Activated CD4-positive, alpha-beta T cell treated with anti-CD3 and anti-CD28 coated beads, Interleukin-2, amount 50 U/mL, for 1 hour (primary cell): ENCODE results near the gene ZNF12.
"Not testable (repeated sequence)": the region's sequence is repeated elsewhere in the genome, so short reads cannot be mapped to it uniquely, and the experiment has no call there.

ENCODE experiments used
- DNase-seq: peaks from one replicate; pipeline ENCODE4 v3.0.0-alpha.2; 2020

The ZNF12 gene

DNA sequence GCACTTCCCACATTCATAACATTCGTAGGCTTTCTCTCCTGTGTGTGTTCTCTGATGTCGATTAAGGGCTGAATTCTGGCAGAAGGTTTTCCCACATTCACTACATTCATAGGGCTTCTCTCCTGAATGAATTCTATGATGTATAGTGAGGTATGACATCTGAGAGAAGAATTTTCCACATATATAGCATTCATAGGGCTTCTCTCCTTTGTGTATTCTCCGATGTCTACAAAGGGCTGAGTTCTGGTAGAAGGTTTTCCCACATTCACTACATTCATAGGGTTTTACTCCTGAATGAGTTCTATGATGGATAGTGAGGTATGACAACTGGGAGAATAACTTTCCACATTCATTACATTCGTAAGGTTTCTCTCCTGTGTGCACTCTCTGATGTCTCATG is 15.6 kb downstream of the ZNF12 start:
- DNase-seq = no peak

DNA sequence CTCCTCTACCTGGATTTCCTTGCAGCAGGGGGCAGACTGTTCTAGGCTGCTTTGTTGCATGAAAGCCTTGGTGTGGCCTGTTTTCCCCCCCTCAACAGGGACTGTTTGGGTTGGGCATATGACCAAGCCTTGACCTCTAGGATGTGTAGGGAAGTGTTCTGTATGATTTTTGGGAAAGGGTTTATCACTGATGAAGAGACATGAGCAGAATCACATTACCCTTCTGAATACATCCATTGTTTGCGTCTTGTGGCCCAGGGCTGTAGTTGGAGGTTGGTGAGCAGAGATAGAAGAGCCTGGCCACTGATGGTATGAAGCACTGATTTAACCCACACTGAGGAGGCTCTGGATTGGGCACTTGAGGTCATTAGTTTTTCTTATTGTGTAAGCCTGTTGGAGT is 26.6 kb downstream of the ZNF12 start:
- no peak for DNase-seq

DNA sequence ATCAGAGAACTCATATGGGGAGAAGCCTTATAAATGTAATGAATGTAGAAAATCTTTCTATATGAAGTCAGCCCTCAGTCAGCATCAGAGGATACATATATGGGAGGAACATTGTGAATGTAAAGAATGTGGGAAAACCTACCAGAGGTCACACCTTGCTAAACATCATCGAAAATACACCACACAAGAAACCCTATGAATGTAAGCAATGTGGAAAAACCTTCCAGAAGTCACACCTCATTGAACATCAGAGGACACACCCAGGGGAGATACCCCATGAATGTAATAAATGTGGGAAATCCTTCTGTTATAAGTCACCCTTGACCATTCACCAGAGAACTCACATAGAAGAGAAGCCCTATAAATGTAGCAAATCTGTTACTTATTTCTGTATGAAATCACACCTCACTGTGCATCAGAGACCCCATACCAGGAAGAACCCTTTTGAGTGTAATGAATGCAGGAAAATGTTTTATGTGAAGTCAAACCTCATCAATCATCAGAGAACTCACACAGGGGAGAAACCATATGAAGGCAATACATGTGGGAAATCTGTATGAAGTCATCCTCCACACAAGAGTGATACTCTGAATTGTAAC is 30.8 kb downstream of the ZNF12 start:
- DNase-seq = no peak

DNA sequence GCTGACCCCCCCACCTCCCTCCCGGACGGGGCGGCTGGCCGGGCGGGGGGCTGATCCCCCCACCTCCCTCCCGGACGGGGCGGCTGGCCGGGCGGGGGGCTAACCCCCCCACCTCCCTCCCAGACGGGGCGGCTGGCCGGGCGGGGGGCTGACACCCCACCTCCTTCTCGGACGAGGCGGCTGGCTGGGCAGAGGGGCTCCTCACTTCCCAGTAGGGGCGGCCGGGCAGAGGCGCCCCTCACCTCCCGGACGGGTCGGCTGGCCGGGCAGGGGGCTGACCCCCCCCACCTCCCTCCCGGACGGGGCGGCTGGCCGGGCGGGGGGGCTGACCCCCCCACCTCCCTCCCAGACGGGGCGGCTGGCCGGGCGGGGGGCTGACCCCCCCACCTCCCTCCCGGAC is 35.9 kb downstream of the ZNF12 start:
- DNase-seq = not testable (repeated sequence)

DNA sequence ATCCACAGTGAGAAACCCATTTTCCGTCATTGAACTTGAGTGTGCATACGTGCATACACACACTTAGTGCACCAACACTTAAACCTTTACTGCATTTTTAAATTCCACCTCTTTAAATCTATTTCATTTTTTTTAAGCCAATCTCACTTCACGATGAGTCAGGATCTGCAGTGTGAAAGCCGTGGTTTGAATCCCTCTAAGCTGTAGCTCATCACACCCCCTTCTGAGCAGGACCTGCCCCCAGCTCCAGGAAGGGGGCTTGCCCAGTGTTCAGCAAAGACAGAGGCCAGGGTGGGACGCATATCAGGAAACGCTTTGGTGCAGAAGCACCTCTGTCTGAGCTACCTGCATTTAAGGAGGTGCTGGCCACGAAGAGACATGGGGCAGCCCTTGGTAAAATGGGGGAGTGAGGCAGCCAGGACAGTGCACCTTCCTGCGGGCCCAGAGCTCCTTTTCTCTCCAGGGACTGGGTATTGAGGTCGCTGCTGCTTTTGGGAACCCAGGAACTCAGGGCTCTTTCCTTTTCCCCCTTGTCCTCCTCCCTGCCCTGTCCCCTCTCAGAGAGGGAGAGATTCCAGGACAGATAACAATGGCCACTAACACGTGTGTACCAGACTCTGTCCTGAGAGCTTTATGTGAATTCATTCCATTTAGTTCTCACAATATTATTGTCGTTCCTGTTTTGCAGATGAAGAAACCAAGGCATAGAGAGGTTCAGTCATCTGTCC is 48.0 kb downstream of the ZNF12 start:
- DNase-seq = no peak

DNA sequence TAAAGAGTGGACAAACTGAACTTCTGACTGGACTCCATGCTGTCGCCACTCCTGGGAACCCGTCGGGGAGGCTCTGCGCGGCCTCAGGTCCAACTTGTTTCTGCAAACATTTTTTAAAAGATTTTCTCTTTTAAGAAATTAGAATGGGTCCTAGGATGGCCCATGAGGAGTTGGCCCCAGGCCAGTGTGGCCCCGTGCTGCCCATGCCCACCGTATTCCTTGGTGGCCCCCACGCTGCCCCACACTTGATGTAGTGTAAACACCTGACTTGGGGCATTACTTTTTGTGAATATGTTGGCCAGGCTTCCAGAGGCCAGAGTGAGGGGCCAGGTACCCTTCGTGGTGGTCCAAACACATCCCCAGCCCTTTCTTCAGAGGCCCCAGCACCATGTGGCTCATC is 50.3 kb downstream of the ZNF12 start:
- DNase-seq = no peak

DNA sequence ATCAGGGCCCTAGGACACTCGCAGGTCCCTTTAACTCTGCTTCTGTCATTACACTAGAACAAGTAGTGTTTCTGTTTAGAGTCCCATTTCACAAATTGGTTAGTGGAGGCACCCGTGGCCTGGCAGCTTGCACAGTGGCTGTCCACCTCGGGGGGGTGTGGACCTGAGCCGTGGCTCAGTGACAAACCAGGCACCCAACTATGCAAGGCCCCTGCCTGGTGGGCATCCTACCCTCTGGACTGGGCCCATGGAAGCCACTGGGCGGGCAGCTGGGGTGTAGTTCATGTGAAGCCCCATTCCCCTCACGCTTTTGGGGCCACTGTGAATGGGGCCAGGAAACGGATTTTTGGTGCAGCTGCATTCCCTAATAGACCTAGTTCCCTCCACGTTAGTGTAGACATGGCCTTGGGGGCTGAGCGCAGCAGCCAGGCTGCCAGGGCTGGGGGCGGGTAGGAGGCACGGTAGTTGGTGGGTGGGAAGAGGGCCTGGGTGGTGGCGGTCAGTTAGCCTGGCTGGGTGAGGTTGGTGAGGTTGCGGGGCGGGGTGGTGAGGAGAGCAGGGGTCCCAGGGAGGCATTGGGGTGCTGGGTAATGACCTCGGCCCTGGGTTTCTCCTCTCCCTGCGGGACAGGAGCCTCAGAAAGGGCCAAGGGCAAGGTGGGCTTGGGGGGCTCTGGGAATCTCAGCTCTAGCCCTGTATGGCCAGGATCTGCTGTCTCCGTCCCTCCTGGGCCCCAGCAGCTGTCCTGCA is 50.9 kb downstream of the ZNF12 start:
- DNase-seq = no peak

DNA sequence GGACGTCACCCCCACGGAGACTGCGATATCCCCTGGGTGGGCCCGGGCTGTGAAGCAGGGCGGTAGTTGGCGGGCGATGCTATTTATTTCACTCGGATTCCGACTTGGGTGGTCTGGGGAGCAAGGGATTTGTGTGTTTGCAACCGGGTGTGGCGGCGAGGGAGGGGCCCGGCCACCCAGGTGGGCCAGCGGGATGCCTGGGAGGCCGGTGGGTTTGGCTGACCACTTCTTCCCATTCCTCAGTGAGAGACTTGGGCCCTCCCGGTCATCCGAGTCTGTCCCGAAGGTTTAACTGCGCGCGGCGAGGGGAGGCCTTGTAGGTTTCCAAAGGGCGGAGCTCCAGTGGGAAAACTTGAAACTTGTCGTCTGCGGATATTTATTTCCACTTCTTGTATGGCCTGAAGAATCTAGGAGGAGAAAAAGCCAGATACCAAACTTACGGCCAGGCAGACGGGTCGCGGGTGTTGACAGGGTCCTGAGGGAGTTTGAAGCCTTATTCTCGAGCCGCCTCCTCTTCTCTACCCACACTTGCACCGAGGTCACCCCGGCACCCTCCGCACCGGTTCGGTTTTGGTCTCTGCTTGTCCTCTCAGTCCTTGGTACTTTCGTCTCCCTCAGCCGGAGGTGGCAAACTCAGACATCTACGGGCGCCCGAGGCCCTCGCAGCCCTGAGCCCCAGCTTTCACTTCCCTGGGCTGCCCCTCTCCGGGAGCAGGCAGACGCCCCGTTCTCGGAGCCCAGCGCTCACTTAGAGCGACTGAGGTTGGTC is 51.7 kb downstream of the ZNF12 start:
- no peak for DNase-seq

DNA sequence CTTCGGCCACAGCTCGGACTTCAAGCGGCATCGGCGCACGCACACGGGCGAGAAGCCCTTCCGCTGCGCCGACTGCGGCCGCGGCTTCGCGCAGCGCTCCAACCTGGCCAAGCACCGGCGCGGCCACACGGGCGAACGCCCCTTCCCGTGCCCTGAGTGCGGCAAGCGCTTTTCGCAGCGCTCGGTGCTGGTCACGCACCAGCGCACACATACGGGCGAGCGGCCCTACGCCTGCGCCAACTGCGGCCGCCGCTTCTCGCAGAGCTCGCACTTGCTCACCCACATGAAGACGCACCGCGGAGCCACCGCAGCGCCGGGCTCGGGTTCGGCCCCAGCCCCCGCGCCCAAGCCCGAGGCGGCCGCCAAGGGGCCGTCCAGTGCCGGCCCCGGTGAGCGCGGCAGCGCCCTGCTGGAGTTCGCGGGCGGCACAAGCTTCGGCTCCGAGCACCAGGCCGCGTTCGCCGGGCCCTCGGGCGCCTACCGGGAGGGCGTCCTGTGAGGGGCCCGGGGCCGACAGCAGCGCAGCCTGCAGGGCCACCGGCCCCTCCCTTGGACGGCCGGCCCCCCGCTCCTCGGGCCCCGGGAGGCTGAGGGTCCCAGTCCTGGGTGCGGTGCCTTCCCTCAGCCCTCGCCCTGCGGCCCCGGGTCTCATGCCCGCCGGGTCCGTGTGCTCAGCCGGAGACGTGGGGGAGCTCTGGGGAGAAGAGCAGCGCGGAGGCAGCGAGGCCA is 52.5 kb downstream of the ZNF12 start:
- DNase-seq = no peak

DNA sequence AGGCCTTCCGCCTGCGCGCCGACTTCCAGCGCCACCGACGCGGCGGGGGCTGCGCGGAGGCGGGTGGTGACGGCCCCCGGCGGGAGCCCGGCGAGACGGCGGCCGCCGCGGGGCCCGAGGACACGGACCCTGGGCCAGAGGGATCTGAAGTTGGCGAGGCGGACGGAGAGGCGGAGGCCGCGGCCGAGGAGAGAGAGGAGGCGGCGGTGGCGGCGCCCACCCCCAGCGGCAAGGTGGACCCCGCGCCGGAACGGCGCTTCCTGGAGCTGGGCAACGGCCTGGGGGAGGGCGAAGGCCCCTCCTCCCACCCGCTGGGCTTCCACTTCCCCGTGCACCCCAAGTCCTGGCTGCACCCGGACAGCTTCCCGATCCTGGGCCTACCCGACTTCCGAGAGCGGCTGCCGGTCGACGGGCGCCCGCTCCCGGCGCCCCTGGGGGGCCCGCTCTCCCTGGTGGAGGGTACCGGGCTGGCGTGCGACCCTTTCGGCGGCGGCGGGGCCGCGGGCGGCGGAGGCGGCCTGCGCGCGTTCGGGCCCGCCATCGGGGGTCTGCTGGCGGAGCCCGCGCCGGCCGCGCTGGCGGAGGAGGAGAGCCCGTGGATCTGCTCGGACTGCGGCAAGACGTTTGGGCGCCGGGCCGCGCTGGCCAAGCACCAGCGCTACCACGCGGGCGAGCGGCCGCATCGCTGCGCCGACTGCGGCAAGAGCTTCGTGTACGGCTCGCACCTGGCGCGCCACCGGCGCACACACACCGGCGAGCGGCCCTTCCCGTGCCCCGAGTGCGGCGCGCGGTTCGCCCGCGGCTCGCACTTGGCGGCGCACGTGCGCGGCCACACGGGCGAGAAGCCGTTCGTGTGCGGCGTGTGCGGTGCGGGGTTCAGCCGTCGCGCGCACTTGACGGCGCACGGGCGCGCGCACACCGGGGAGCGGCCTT is 53.4 kb downstream of the ZNF12 start:
- no peak for DNase-seq

DNA sequence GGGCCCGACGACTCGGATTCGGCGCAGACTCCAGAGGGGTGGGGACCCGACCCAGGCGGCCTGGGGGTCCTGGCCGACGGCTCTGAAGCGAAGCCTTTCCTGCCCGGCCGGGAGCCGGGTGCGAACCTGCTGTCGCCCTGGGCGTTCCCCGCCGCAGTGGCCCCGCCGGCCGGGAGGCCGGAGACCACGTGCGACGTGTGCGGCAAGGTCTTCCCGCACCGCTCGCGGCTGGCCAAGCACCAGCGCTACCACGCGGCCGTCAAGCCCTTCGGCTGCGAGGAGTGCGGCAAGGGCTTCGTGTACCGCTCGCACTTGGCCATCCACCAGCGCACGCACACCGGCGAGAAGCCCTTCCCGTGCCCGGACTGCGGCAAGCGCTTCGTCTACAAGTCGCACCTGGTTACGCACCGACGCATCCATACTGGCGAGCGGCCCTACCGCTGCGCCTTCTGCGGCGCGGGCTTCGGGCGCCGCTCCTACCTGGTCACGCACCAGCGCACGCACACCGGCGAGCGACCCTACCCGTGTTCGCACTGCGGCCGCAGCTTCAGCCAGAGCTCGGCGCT is 54.2 kb downstream of the ZNF12 start:
- DNase-seq = no peak

DNA sequence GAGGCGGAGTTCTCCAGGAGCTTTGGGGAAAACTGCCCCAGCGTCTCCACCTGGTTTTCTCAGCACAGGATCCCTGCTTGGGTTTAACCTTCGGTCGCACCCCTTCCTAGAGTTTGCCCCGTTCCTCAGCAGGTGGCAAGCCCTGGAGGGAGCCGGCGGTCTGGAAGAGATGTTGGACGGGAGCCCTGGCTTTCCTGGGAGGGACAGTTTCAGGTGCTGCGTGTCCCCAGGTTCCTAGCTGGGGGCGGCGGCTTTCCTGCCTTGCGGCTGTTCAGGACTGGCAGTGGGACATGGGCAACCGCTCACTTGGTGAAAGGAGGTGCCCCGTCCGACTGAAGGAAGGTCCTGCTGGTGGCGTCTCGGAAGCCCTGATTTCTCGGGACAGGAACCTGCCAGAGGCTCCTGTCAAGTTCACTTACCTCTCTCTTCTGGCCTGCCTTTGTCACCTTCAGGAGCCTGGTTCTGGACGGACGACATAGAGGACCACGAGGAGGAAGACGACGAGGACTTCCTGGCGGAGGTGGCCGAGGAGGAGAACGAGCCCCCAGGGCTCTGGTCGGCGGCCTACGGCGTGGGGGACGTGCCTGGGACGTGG is 54.8 kb downstream of the ZNF12 start:
- DNase-seq = no peak

DNA sequence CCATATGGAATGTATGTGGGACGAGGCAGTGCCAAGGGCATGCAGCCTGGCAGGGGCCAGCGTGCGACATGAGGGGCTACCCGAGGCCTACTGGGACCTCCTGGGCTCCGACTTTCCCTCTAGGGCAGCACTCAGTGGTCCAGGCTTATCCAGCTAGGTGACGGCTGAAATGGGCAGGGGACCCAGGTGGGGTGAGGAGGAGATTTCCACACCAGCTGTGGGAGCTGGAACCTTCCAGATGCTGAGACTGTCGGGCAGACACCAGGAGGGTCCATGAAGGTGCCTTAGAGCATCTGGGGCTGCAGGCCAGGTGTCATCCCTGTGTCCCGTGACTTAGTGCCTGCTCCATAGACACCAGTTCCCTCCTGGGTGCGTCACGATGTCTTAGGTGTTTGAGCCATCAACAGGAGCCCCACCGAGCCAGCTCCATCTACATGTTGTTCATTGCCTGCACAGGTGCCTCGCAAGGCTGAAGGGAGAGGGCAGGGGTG is 56.2 kb downstream of the ZNF12 start:
- no peak for DNase-seq

DNA sequence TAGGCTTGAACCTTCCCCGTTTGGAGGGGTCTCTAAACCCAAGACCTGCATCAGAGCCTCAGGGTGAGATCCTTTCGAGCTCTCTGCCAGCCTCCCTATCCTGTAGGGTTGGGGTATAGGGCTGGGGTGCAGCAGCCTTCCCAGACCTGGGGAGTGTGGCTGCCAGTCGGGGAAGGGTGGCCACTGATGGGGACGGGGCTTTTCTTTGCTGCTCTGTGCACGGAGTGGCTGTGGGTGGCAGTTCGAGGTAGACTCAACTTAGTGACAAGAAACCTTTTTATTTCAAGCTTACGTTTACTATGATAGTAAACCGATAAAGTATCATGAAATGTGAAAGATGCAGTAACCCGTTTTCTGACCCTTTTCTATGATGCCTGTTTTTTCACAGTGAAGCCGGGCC is 56.7 kb downstream of the ZNF12 start:
- DNase-seq = no peak

DNA sequence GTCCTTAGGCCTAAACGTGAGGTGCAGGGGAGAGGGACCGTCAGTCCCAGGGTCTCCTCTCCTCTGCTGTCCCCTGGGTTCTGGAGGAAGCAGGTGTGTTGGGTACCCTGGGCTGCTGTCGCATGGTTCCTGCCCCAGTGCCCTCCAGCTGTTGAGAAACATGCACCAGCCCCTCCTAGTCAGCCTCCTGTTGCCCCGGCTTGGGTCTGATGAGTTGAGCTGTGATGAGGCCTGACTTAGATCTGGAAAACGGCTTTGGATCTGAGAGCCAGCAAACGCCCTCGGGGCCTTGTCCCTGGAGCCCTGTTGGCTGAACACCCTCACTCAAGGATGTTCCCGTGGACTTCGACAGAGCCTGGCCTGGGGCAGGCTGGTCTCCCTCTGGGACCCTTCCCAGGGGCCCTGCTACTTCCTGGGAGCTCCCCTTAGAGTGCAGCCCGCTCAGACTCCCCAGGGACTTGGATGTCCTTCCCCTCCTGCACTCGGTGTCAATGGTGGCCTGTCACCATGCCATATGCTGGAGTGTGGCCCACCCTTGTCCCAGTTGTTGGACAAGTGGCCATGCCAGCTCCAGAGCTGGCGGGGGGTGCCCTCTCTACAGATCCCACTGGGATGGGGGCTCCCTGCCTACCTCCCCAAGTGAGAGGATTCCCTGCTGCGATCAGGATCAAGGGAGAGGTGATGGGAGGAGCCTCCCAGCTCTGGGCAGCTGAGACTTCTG is 57.3 kb downstream of the ZNF12 start:
- no peak for DNase-seq

DNA sequence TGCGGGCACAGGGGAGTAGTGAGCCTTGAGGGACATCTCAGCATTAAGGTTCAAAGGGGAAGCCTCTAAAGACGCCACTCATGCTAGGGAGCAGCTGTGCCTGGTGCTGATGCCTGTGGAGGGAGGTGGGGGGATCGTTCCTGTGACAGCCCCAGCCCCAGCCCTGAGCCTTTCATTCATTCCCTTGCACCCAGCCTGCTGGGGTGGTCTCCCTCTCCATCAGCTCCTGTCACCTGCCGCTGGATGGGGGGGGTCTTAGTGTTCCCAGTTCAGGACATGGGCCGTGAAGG is 58.0 kb downstream of the ZNF12 start:
- no peak for DNase-seq

DNA sequence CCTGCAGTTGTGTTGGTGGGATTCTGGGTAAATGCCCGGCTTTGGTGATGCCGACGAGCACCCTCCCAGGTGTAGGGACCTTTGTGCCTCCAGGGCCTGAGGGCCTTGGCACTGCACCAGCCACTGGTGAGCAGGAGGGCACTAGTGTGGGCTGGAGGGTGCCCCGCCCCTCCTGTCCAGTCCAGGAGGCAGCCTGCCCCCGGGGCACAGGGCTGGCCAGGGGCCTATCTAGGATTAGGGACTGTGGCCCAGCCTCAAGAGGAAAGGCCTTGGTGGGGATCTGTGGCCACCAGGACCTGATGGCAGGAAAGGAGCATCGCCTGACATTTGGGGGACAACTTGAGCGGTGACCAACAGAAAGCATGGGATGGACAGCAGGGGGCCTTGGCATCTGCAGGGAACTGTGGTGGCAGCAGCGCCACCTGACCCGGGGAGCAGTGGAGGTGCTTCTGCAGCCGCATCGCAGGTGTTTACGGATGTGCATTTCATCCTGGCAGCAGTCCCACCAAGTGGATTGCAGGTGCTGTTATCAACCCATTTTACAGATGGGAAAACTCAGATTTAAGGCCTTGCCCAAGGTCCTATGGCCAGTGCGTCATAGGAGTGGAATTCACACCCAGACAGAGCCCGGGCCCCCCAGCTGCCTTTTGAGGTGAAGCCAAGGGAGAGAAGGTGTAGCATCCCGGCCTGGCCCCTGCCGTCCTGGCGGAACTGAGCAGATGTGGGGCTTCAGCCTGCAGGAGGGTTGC is 58.5 kb downstream of the ZNF12 start:
- DNase-seq = no peak

DNA sequence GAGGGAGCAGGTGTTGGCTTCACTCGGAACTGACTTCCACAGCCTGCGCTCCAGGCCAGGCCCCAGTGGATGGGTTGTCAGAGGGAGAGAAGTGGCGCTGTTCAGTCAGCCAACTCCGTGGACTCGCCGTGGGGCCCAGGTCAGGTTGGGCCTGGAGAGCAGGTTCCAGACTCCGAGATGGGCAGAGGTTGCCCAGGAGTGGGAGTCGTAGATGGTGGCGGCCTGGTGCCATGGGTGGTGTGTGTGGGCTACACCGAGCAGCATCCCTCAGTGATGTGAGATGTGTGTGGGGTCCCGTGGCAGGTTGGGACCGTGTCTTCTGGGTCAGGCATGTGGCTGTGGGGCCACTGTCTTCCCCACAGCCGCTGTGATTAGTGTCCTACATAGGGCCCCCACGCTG is 59.2 kb downstream of the ZNF12 start:
- no peak for DNase-seq

DNA sequence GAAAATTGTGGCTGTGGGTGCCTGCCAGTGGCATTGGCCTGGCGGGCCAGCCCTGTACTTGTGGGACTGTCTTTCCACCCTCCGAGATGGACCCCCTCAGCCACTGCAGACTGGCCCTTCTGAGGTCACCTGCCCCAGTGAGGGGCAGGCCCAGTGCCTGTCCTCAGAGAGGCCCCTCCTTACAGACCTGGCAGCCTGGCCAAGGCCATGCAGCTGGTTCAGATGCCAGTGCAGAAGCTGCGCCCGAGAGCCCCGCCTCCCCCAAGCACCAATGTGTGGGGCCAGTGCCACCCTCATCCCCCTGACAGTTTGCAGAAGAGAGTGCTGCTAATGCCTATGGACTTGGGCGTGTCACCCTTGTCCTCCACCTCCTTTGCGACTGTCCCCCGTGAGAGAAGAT is 59.7 kb downstream of the ZNF12 start:
- DNase-seq = no peak

DNA sequence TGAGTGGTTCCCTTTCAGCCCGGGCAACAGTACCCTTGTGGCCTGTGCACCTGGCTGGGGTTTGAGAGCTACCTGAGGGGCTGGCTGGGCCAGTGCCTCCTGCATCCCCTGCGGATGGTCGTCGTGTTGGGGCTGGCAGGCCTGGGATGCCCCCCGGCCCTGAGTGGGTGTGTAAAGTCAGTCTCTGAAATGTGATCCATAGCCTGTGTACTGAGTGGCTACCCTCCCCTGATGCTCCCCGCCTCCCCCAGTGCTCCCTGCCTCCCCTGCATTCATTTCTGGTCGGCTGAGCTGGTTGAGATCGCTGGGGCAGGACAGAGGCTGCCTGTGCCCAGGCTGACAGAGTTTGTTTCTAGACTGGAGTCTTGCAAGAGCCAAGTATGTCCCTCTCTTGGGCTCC is 60.3 kb downstream of the ZNF12 start:
- DNase-seq = no peak
